Heart left ventricle (tissue), 13 donors: ENCODE results near the gene FBN1.
A peak's percentile ranks its signal among the peaks of the same experiment; 100 is the strongest.

Source experiments
- CTCF ChIP-seq, 12 donors: fragments of 200-600 bp; sonication (generic) in 4 of 12; IDR thresholded peaks; one replicate each; pipeline versions ENCODE4 v1.5.0 to v1.8.0; 2018 to 2022; ENCODE audit warnings: antibody characterized with exemption in 12 of 12, mild to moderate bottlenecking in 5 of 12
- POLR2A ChIP-seq, 2 donors: fragments of 450-650 bp; IDR thresholded peaks; one replicate each; pipeline ENCODE4 v1.6.1; 2017; ENCODE audit warnings: antibody characterized with exemption in 2 of 2, mild to moderate bottlenecking in 2 of 2, moderate library complexity in 2 of 2
- donor health status: ischemic (EF 13 %, LVEDD 7.1; RV severe dilation, severe dysfunction).
- donor health status: DM: no; HTN: yes; CAD: no.
- donor health status: DM: no; HTN: no; CAD: no.
- donor health status: ischemic (EF 25% LVEDD 6.9; RV normal size, moderate dysfunction).
- donor health status: ischemic (EF 25% LVEDD 5.7; RV mildly dilated, moderate dysfunction).
- donor health status: ischemic (EF 35%, LVEDD 5.7; RV mildly dilated, moderate dysfunction).
- donor health status: nonischemic (EF 11% LVEDD 7.7; RV severe dilation, severe dysfunction).
- donor health status: DM: yes; HTN: yes; CAD: no.
- donor health status: PGD.
- donor health status: ischemic (EF 29% LVEDD 5.4; RV normal size, mild dysfunction).
- donor health status: nonischemic (EF 23%, LVEDD 6.1; RV moderate dilation, normal function).

- TF ChIP-seq POLR2A (IDR thresholded peaks at IDR 0.05) (no peak), CTCF (IDR thresholded peaks at IDR 0.05) (peak; percentile 38 to 63 (median 50))
Observed at GRCh38 chr15:48507416-48508065, 138.0 kb downstream of the FBN1 start.
